Ascending aorta (tissue), 2 donors: ENCODE results near the gene BRWD1. TPM values are rescaled to one million over a fixed set of nuclear protein-coding genes. Genes with fewer than 3 reads are reported as not detected.

Experiments
- DNase-seq, 2 donors: peaks; one replicate each; pipeline ENCODE4 v3.0.0-alpha.2; 2019; ENCODE audit warnings: low spot score in 2 of 2
- H3K27ac ChIP-seq, 2 donors: fragments of 200-600 bp; sonication (generic); one replicate each; pipeline ENCODE4 v1.5.1; 2016 to 2017; ENCODE audit warnings: mild to moderate bottlenecking in 1 of 2
- H3K27me3 ChIP-seq: fragments of 200-600 bp; sonication (generic); one replicate; pipeline ENCODE4 v1.5.1; 2017
- H3K36me3 ChIP-seq, 2 donors: fragments of 200-600 bp; sonication (generic); one replicate each; pipeline ENCODE4 v1.5.1; 2016
- H3K4me1 ChIP-seq, 2 donors: fragments of 200-600 bp; sonication (generic); one replicate each; pipeline ENCODE4 v1.5.1; 2016 to 2017; ENCODE audit warnings: mild to moderate bottlenecking in 1 of 2
- H3K4me3 ChIP-seq, 2 donors: fragments of 200-600 bp; sonication (generic); one replicate each; pipeline ENCODE4 v1.5.1; 2016 to 2017; ENCODE audit warnings: mild to moderate bottlenecking in 1 of 2
- H3K9me3 ChIP-seq, 2 donors: fragments of 200-600 bp; sonication (generic); one replicate each; pipeline ENCODE4 v1.5.1; 2016
- CTCF ChIP-seq, 3 experiments: fragments of 200-600 bp in 2 of 3; fragments of 450-650 bp in 1 of 3; sonication (generic) in 2 of 3; IDR thresholded peaks; one replicate each; pipeline ENCODE4 v1.5.1; 2016 to 2019; ENCODE audit warnings: antibody characterized with exemption in 3 of 3, mild to moderate bottlenecking in 1 of 3, moderate library complexity in 1 of 3
- intact Hi-C: fragments of 100-400 bp; cut with DNase I; formaldehyde crosslinking; loops from one replicate; pipeline ENCODE4 v1.15.1; 2023
- total RNA-seq: library from RNA; depleted of rRNA; stranded (reverse); fragments of >200 nt; gene quantifications from one replicate; pipeline ENCODE4 v1.1.0, GENCODE V29; 2016

Gene BRWD1
- total RNA-seq, 1 donor from 2014 or later, result 15.4 TPM

GRCh38 chr21:39186676-39187075 lies 126.8 kb downstream of the BRWD1 start:
- H3K4me3 ChIP-seq, result no peak overlapping the region
- no peaks in the 10 kb centered on the region for H3K9me3 ChIP-seq
- H3K27ac ChIP-seq, result no peak overlapping the region
- H3K4me1 ChIP-seq, result peaks cover 0 to 10% of the 10 kb centered on the region in 2 donors
- H3K36me3 ChIP-seq, result no peaks in the 10 kb centered on the region
- TF ChIP-seq CTCF (IDR thresholded peaks at IDR 0.05), result no peak
- no peak for DNase-seq
- intact Hi-C loops, result loop anchor here (10.0 kb wide), 1 partner anchor 198 kb away; a partner anchor contains a TSS
- H3K27me3 ChIP-seq, result no peaks in the 10 kb centered on the region

- no peak for TF ChIP-seq CTCF (IDR thresholded peaks at IDR 0.05)
- H3K9me3 ChIP-seq, result no peaks in the 10 kb centered on the region
- H3K27me3 ChIP-seq, result no peaks in the 10 kb centered on the region
- DNase-seq, result no peak
- intact Hi-C loops, result loop anchor here (10.0 kb wide), 1 partner anchor 200 kb away; a partner anchor contains a TSS
- peaks cover 0 to 14% of the 10 kb centered on the region in 2 donors for H3K4me1 ChIP-seq
- no peak overlapping the region for H3K27ac ChIP-seq
- no peaks in the 10 kb centered on the region for H3K36me3 ChIP-seq
- peak overlapping the region in 1 of 2 donors; percentile 77 for H3K4me3 ChIP-seq
Observed at GRCh38 chr21:39185157-39185556, 128.3 kb downstream of the BRWD1 start.

DNA sequence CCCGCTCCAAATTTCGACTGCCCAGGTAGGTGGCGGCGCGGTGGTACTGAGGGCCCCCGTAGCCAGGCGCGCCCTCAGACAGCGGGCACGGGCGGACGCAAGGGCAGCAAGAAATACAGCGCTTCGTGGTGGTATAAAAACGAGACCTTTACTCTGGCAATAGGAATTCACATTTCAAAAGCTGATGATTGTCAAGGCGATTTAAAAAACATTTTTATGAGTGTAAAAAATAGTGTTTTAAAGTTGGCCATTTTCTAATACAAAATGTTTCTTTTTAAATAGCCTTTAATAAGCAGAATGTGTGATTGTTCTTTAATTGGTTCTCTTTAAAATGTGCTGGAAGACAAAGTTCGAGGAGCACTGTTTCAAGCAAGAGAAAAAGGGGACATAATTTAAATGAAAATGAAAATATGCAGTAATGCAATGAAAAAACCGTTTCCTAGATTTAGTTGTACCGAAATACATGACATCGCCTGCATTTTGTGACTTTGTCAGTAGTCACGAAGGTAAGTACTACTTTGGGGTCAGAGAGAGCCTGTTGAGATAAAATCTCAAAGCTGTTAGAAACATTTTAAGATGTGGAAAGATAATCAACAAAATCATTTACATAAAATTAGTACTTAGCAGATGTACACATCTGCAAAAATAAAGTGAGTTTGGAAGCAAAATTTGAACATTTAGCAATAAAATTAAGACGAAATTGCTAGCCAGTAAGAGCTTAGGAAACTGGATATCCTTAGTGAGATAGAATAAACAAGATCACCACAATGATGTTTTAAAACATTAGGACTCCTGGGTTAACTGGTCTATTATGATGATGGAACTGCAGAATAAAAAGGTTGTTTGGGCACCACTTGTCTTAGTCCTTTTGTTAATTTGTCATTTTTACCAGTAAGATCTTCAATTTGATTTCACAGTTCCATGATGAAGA lies 129.1 kb downstream of the BRWD1 start:
- Histone ChIP-seq H3K4me3 (peak overlapping the region; percentile 77 to 91), H3K27me3 (no peaks in the 10 kb centered on the region), H3K9me3 (no peaks in the 10 kb centered on the region), H3K4me1 (peaks cover 0 to 11% of the 10 kb centered on the region in 2 donors), H3K27ac (peak overlapping the region; percentile 88 to 95), H3K36me3 (no peaks in the 10 kb centered on the region)
- intact Hi-C loops, result loop anchor here (10.0 kb wide), 1 partner anchor 200 kb away; a partner anchor contains a TSS
- DNase-seq, result no peak
- no peak for TF ChIP-seq CTCF (IDR thresholded peaks at IDR 0.05)

- H3K4me3 ChIP-seq, result peak within 1 kb of the TSS; percentile 77 to 91
- no peaks in the 10 kb centered on the region for H3K27me3 ChIP-seq
- no peak for TF ChIP-seq CTCF (IDR thresholded peaks at IDR 0.05)
- H3K36me3 ChIP-seq, result peaks cover 0 to 4% of the 10 kb centered on the region in 2 donors
- DNase-seq, result peak; percentile 75 to 97
- no peaks in the 10 kb centered on the region for H3K9me3 ChIP-seq
- peak within 1 kb of the TSS; percentile 88 to 95 for H3K27ac ChIP-seq
- H3K4me1 ChIP-seq, result peaks cover 0 to 11% of the 10 kb centered on the region in 2 donors
- intact Hi-C loops, result loop anchor here (10.0 kb wide), 1 partner anchor 201 kb away; a partner anchor contains a TSS
Observed at GRCh38 chr21:39183272-39184049, 130.0 kb downstream of the BRWD1 start, which contains the start of gene PSMG1. TSS of gene PSMG1 (minus strand) at chr21:39183451. CDS start at chr21:39183385, 66 bp downstream.

DNA sequence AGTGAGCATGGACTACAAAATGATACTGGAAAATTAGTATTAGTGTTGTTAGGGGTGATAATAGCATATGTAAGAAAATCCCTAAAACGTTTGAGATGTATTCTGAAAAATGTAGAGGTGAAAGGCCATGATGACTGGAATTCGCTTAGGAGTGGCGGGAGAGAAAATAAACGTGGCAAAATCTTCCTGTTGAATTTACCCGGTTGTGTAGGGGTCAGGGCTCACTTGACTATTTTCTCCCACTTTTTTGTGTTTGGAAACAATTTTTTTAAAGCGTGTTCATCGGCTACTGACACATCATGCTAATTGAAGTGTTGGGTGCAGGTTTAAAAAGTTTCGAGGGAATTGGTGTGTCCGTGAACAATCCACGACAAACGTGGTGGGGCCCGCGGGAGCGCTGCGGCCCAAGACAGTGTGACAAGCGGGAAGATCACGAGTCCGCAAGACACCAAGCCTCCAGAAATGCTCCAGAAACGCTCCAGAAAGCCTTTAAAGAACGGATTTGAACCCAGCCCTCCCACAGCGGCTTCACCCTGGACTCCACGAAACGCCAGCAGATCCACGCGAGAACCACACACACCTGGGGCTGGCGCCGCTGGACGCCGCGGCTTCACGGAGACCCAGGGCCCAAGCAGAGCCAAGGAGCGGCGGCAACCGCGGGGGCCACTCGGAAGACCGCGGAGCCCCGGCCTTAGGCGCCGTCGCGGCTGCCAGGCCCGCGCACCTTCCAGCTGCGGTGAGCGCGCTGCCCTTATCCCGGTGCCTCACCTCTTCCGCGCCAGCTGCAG lies 130.8 kb downstream of the BRWD1 start:
- Histone ChIP-seq H3K27me3 (no peaks in the 10 kb centered on the region), H3K4me1 (peaks cover 0 to 11% of the 10 kb centered on the region in 2 donors), H3K27ac (peak overlapping the region; percentile 88 to 95), H3K36me3 (peaks cover 0 to 4% of the 10 kb centered on the region in 2 donors), H3K4me3 (peak overlapping the region; percentile 77 to 91), H3K9me3 (no peaks in the 10 kb centered on the region)
- peak in 1 of 2 donors; percentile 68 for DNase-seq
- no peak for TF ChIP-seq CTCF (IDR thresholded peaks at IDR 0.05)
- intact Hi-C loops, result loop anchor here (10.0 kb wide), 1 partner anchor 202 kb away; a partner anchor contains a TSS
